GM23338 (cell line): ENCODE measurements around the gene APBB1IP. TPM values are rescaled to one million over a fixed set of nuclear protein-coding genes. Genes with fewer than 3 reads are reported as not detected.
"Not testable (repeated sequence)": the region's sequence is repeated elsewhere in the genome, so short reads cannot be mapped to it uniquely, and the experiment has no call there.

ENCODE experiments used
- ATAC-seq: fragments of 200-7000 bp; cut with Tn5 transposase; 3 replicates; pipeline ENCODE4 v1.9.1; 2020
- DNase-seq: peaks from one replicate; pipeline ENCODE4 v3.0.0-alpha.2; 2015; ENCODE audit warnings: low spot score
- H2AFZ ChIP-seq: fragments of 200-600 bp; sonication (generic); 2 replicates; pipeline ENCODE4 v1.8.0; 2016; ENCODE audit warnings: antibody characterized with exemption, mild to moderate bottlenecking, moderate library complexity
- H3F3A ChIP-seq: fragments of 200-600 bp; sonication (generic); replicated peaks from 2 replicates; pipeline ENCODE4 v1.8.0; 2017; ENCODE audit warnings: antibody characterized with exemption, mixed run types, low read depth
- H3K27ac ChIP-seq: fragments of 200-600 bp; sonication (generic); 2 replicates; pipeline ENCODE4 v1.6.1; 2016; ENCODE audit warnings: low read depth
- H3K27me3 ChIP-seq: fragments of 200-600 bp; sonication (generic); 2 replicates; pipeline ENCODE4 v1.8.0; 2016; ENCODE audit warnings: mild to moderate bottlenecking, mixed run types, moderate library complexity; ENCODE audit not compliant: insufficient read depth
- H3K36me3 ChIP-seq: fragments of 200-600 bp; sonication (generic); 2 replicates; pipeline ENCODE4 v1.8.0; 2016; ENCODE audit warnings: mild to moderate bottlenecking; ENCODE audit not compliant: insufficient read depth
- H3K4me1 ChIP-seq: fragments of 200-600 bp; sonication (generic); 2 replicates; pipeline ENCODE4 v1.8.0; 2016; ENCODE audit warnings: mild to moderate bottlenecking, moderate library complexity; ENCODE audit not compliant: insufficient read depth
- H3K4me2 ChIP-seq: fragments of 200-600 bp; sonication (generic); 2 replicates; pipeline ENCODE4 v1.7.1; 2017; ENCODE audit warnings: mixed run types
- H3K4me3 ChIP-seq: fragments of 200-600 bp; sonication (generic); 2 replicates; pipeline ENCODE4 v1.6.1; 2016; ENCODE audit warnings: mixed run types
- H3K79me2 ChIP-seq: fragments of 200-600 bp; sonication (generic); replicated peaks from 2 replicates; pipeline ENCODE4 v1.8.0; 2017; ENCODE audit warnings: mild to moderate bottlenecking; ENCODE audit not compliant: insufficient read depth
- H3K9me2 ChIP-seq: fragments of 200-600 bp; sonication (generic); 2 replicates; pipeline ENCODE4 v1.8.0; 2017; ENCODE audit not compliant: insufficient read depth
- H4K20me1 ChIP-seq: fragments of 200-600 bp; sonication (generic); replicated peaks from 2 replicates; pipeline ENCODE4 v1.8.0; 2017; ENCODE audit warnings: mild to moderate bottlenecking; ENCODE audit not compliant: insufficient read depth
- H3K27ac Mint-ChIP-seq: 2 replicates; pipeline ENCODE4 v1.8.0; 2020; ENCODE audit warnings: inconsistent platforms, mild to moderate bottlenecking, moderate library complexity, mixed read lengths
- H3K27me3 Mint-ChIP-seq: 3 replicates; pipeline ENCODE4 v1.8.0; 2022; ENCODE audit warnings: low read depth, mild to moderate bottlenecking, moderate library complexity, mixed read lengths, inconsistent platforms; ENCODE audit not compliant: insufficient read depth, poor library complexity
- H3K36me3 Mint-ChIP-seq: 3 replicates; pipeline ENCODE4 v1.8.0; 2021; ENCODE audit warnings: low read depth, mild to moderate bottlenecking, inconsistent platforms, moderate library complexity, mixed read lengths
- H3K4me1 Mint-ChIP-seq: 3 replicates; pipeline ENCODE4 v1.8.0; 2020; ENCODE audit warnings: mild to moderate bottlenecking, inconsistent platforms, mixed read lengths
- H3K4me3 Mint-ChIP-seq: 3 replicates; pipeline ENCODE4 v1.8.0; 2021; ENCODE audit warnings: moderate library complexity, mild to moderate bottlenecking, inconsistent platforms, mixed read lengths
- H3K9me3 Mint-ChIP-seq: 3 replicates; pipeline ENCODE4 v1.8.0; 2020; ENCODE audit warnings: moderate library complexity, mild to moderate bottlenecking, inconsistent platforms, mixed read lengths
- CREB1 ChIP-seq: fragments of 250-450 bp; sonication (Bioruptor Pico); IDR thresholded peaks from 2 replicates; pipeline ENCODE4 v1.5.0; 2020; ENCODE audit warnings: low read depth, mild to moderate bottlenecking, moderate library complexity
- STAT1 ChIP-seq: IDR thresholded peaks from one replicate; pipeline ENCODE4 v1.6.1; 2016; ENCODE audit warnings: antibody characterized with exemption; ENCODE audit not compliant: unreplicated experiment
- ZNF331 ChIP-seq: fragments of 250-450 bp; sonication (Bioruptor Pico); IDR thresholded peaks from 2 replicates; pipeline ENCODE4 v1.5.0; 2020; ENCODE audit warnings: low read depth, mild to moderate bottlenecking, moderate library complexity
- polyA plus RNA-seq: library from polyadenylated mRNA; unstranded; fragments of >200 nt; fragmentation: Nextera tagmentation; extraction: Ambion mirVana; gene quantifications from 2 replicates; pipeline ENCODE4 v1.2.1, GENCODE V29; 2016
- total RNA-seq: library from RNA; depleted of rRNA; stranded (reverse); fragments of >200 nt; shearing (Covaris generic); gene quantifications from 2 replicates; pipeline ENCODE4 v1.2.3, GENCODE V29; 2014
- TF ChIP-seq, protein P1 (sequence below): IDR thresholded peaks from one replicate; pipeline ENCODE4 v1.6.1; 2018; ENCODE audit warnings: antibody characterized with exemption; ENCODE audit not compliant: unreplicated experiment
- TF ChIP-seq, protein P2 (sequence below), 2 experiments: fragments of 200-600 bp in 1 of 2; sonication (generic) in 1 of 2; conservative IDR thresholded peaks; 2 replicates each; pipeline versions ENCODE4 v1.5.1 to v1.6.1; 2016 to 2017; ENCODE audit warnings: antibody characterized with exemption in 2 of 2, low read depth in 2 of 2, mild to moderate bottlenecking in 2 of 2, moderate library complexity in 1 of 2

APBB1IP gene
- total and polyA plus RNA-seq, 2 experiments from 2014 or later, result 0.14 to 0.16 TPM

- H3K27ac ChIP-seq, result no peak overlapping the region
- Mint-ChIP-seq H3K9me3 (no peaks in the 10 kb centered on the region), H3K36me3 (no peaks in the 10 kb centered on the region), H3K27ac (no peak overlapping the region), H3K4me1 (peaks cover 6% of the 10 kb centered on the region; the same call in 2 of the 3 replicates), H3K4me3 (no peak overlapping the region), H3K27me3 (peaks cover 1% of the 10 kb centered on the region)
- no peaks in the 10 kb centered on the region for H3K79me2 ChIP-seq
- no peak overlapping the region for H3K4me3 ChIP-seq
- ATAC-seq, result no peak
- H3F3A ChIP-seq, result no peaks in the 10 kb centered on the region
- no peak overlapping the region for H3K4me2 ChIP-seq
- no peaks in the 10 kb centered on the region for H3K9me2 ChIP-seq
- TF ChIP-seq, protein P1, sequence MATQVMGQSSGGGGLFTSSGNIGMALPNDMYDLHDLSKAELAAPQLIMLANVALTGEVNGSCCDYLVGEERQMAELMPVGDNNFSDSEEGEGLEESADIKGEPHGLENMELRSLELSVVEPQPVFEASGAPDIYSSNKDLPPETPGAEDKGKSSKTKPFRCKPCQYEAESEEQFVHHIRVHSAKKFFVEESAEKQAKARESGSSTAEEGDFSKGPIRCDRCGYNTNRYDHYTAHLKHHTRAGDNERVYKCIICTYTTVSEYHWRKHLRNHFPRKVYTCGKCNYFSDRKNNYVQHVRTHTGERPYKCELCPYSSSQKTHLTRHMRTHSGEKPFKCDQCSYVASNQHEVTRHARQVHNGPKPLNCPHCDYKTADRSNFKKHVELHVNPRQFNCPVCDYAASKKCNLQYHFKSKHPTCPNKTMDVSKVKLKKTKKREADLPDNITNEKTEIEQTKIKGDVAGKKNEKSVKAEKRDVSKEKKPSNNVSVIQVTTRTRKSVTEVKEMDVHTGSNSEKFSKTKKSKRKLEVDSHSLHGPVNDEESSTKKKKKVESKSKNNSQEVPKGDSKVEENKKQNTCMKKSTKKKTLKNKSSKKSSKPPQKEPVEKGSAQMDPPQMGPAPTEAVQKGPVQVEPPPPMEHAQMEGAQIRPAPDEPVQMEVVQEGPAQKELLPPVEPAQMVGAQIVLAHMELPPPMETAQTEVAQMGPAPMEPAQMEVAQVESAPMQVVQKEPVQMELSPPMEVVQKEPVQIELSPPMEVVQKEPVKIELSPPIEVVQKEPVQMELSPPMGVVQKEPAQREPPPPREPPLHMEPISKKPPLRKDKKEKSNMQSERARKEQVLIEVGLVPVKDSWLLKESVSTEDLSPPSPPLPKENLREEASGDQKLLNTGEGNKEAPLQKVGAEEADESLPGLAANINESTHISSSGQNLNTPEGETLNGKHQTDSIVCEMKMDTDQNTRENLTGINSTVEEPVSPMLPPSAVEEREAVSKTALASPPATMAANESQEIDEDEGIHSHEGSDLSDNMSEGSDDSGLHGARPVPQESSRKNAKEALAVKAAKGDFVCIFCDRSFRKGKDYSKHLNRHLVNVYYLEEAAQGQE, result no peak
- no peak for TF ChIP-seq CREB1 (CRISPR knock-in tag)
- TF ChIP-seq ZNF331 (CRISPR knock-in tag), result no peak
- TF ChIP-seq, protein P2, sequence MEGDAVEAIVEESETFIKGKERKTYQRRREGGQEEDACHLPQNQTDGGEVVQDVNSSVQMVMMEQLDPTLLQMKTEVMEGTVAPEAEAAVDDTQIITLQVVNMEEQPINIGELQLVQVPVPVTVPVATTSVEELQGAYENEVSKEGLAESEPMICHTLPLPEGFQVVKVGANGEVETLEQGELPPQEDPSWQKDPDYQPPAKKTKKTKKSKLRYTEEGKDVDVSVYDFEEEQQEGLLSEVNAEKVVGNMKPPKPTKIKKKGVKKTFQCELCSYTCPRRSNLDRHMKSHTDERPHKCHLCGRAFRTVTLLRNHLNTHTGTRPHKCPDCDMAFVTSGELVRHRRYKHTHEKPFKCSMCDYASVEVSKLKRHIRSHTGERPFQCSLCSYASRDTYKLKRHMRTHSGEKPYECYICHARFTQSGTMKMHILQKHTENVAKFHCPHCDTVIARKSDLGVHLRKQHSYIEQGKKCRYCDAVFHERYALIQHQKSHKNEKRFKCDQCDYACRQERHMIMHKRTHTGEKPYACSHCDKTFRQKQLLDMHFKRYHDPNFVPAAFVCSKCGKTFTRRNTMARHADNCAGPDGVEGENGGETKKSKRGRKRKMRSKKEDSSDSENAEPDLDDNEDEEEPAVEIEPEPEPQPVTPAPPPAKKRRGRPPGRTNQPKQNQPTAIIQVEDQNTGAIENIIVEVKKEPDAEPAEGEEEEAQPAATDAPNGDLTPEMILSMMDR (conservative IDR thresholded peaks at IDR 0.05; ENCODE audit: low read depth in 2 of 2), result no peak
- no peak for TF ChIP-seq STAT1
- H3K4me1 ChIP-seq, result no peaks in the 10 kb centered on the region
- no peak for DNase-seq
- no peaks in the 10 kb centered on the region for H3K36me3 ChIP-seq
- H2AFZ ChIP-seq, result no peak overlapping the region
- H3K27me3 ChIP-seq, result no peaks in the 10 kb centered on the region
- no peaks in the 10 kb centered on the region for H4K20me1 ChIP-seq
Measured at GRCh38 chr10:26588611-26589010, 150.5 kb downstream of the APBB1IP start.

DNA sequence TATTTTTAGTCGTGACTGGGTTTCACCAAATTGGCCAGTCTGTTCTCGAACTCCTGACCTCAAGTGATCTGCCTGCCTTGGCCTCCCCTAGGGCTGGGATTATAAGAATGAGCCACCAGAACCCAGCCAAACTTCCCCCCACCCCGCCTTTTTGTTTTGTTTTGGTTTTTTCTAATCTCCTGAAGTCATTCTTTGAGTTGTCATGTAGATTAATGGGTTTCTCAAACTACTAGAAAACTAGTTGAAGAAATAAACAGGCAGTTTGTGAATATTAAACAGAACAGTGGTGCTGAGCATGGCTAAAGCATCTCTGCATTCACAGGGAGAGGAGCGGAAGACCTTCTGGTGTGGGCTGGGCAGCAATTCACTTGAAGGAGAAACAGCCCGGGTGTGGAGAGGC, 151.7 kb downstream of the APBB1IP start:
- peak; percentile 36; the same call in 1 of the 3 replicates for ATAC-seq
- H3K27ac Mint-ChIP-seq, H3K4me3 Mint-ChIP-seq: not testable (repeated sequence)

More for the DNA sequence above, 151.7 kb downstream of the APBB1IP start:
- not testable (repeated sequence) for H2AFZ ChIP-seq, H3K4me2 ChIP-seq, DNase-seq, H3K9me3 Mint-ChIP-seq, H3K9me2 ChIP-seq, H4K20me1 ChIP-seq, H3K4me3 ChIP-seq, H3K4me1 ChIP-seq, H3K27me3 ChIP-seq, H3K36me3 ChIP-seq, H3F3A ChIP-seq, H3K79me2 ChIP-seq, H3K4me1 Mint-ChIP-seq, H3K36me3 Mint-ChIP-seq, H3K27me3 Mint-ChIP-seq, H3K27ac ChIP-seq
